ENCODE data around the gene PIGB.

- TF ChIP-seq TCF7L2 (IDR thresholded peaks at IDR 0.05; ENCODE audit: borderline replicate concordance, extremely low read depth, insufficient read depth, insufficient read length) (no peak), CTCF (IDR thresholded peaks at IDR 0.05 in 2 of 3, conservative IDR thresholded peaks at IDR 0.05 in 1 of 3; ENCODE audit: borderline replicate concordance in 1 of 3, insufficient read depth in 1 of 3, low read depth in 2 of 3, low read length in 2 of 3) (peak; percentile 73 to 91 (median 89)), POLR2AphosphoS5 (IDR thresholded peaks at IDR 0.05; ENCODE audit: low read depth, low read length) (no peak), MAX (IDR thresholded peaks at IDR 0.05) (peak; percentile 55), POLR2A (IDR thresholded peaks at IDR 0.05; ENCODE audit: borderline replicate concordance, extremely low read depth, insufficient read depth, insufficient read length) (no peak), SRF (IDR thresholded peaks at IDR 0.05; ENCODE audit: low read depth) (no peak), RAD21 (IDR thresholded peaks at IDR 0.05; ENCODE audit: low read depth) (peak; percentile 88), EZH2phosphoT487 (IDR thresholded peaks at IDR 0.05; ENCODE audit: borderline replicate concordance) (no peak), EZH2 (IDR thresholded peaks at IDR 0.05) (no peak), SP1 (IDR thresholded peaks at IDR 0.05; ENCODE audit: low read depth) (no peak)
These were observed 28.4 kb upstream of the PIGB start for GRCh38 chr15:55290528-55291057.

Measured in HCT116 (cell line).